ENCODE data around the gene PPP1R13B. TPM values are rescaled to one million over a fixed set of nuclear protein-coding genes. Genes with fewer than 3 reads are reported as not detected.

The PPP1R13B gene
- total RNA-seq, 4 donors from 2014 or later, result 10.7 to 48.3 (median 23.3) TPM

DNA sequence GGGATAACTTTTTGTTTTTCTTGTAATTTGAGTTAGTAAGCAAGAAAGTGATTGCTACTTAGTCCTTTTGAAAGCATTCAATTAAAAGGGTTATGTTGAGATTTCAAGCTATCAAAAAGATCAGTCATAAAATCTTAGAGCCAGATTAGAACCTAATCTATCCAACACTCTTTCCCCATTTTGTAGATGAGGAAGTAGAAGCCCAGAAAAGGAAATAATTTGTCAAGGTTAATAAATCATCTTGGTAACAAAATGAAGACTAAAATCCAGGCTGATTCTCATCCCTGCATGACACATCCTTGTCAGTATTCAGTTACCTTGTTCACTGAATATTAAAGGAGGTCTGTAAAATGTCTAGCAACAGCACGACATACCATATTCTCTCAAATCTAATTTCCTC is 26.5 kb downstream of the PPP1R13B start:
- no peaks in the 10 kb centered on the region for H3K27me3 ChIP-seq
- 66 to 81% methylated on average over 1 of the region's 1 CpG for WGBS, 2 donors
- H3K4me3 ChIP-seq, result no peak overlapping the region
- H3K9me3 ChIP-seq, result no peaks in the 10 kb centered on the region
- DNase-seq (ENCODE audit: low spot score in 2 of 2), result no peak
- TF ChIP-seq EP300 (IDR thresholded peaks at IDR 0.05) (no peak), POLR2A (IDR thresholded peaks at IDR 0.05) (no peak)
- TF ChIP-seq, protein P1, sequence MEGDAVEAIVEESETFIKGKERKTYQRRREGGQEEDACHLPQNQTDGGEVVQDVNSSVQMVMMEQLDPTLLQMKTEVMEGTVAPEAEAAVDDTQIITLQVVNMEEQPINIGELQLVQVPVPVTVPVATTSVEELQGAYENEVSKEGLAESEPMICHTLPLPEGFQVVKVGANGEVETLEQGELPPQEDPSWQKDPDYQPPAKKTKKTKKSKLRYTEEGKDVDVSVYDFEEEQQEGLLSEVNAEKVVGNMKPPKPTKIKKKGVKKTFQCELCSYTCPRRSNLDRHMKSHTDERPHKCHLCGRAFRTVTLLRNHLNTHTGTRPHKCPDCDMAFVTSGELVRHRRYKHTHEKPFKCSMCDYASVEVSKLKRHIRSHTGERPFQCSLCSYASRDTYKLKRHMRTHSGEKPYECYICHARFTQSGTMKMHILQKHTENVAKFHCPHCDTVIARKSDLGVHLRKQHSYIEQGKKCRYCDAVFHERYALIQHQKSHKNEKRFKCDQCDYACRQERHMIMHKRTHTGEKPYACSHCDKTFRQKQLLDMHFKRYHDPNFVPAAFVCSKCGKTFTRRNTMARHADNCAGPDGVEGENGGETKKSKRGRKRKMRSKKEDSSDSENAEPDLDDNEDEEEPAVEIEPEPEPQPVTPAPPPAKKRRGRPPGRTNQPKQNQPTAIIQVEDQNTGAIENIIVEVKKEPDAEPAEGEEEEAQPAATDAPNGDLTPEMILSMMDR (IDR thresholded peaks at IDR 0.05), result no peak
- peaks cover 0 to 15% (median 4%) of the 10 kb centered on the region in 4 donors for H3K4me1 ChIP-seq
- H3K27ac ChIP-seq, result no peak overlapping the region
- no peaks in the 10 kb centered on the region for H3K36me3 ChIP-seq

- peaks cover 0 to 15% (median 4%) of the 10 kb centered on the region in 4 donors for H3K4me1 ChIP-seq
- DNase-seq (ENCODE audit: low spot score in 2 of 2), result no peak
- TF ChIP-seq POLR2A (IDR thresholded peaks at IDR 0.05), result no peak
- TF ChIP-seq EP300 (IDR thresholded peaks at IDR 0.05), result no peak
- TF ChIP-seq, protein P1 (IDR thresholded peaks at IDR 0.05), result no peak
- H3K4me3 ChIP-seq, result no peak overlapping the region
- peak overlapping the region in 1 of 4 donors; percentile 18 for H3K27ac ChIP-seq
- H3K36me3 ChIP-seq, result no peaks in the 10 kb centered on the region
- whole genome bisulfite sequencing, 2 donors, result 60 to 61% methylated on average over 2 of the region's 2 CpGs
- H3K9me3 ChIP-seq, result no peaks in the 10 kb centered on the region
- no peaks in the 10 kb centered on the region for H3K27me3 ChIP-seq
Observed at GRCh38 chr14:103820382-103820781, 27.0 kb downstream of the PPP1R13B start.

GRCh38 chr14:103819503-103820307 is 27.7 kb downstream of the PPP1R13B start:
- no peaks in the 10 kb centered on the region for H3K27me3 ChIP-seq
- peaks cover 0 to 15% (median 4%) of the 10 kb centered on the region in 4 donors for H3K4me1 ChIP-seq
- H3K36me3 ChIP-seq, result no peaks in the 10 kb centered on the region
- WGBS, 2 donors, result 30 to 37% methylated on average over 7 of the region's 7 CpGs
- no peak for TF ChIP-seq POLR2A (IDR thresholded peaks at IDR 0.05)
- no peak for TF ChIP-seq EP300 (IDR thresholded peaks at IDR 0.05)
- TF ChIP-seq, protein P1 (IDR thresholded peaks at IDR 0.05), result no peak
- no peak overlapping the region for H3K4me3 ChIP-seq
- no peaks in the 10 kb centered on the region for H3K9me3 ChIP-seq
- peak in 1 of 2 donors; percentile 19 for DNase-seq (ENCODE audit: low spot score in 2 of 2)
- peak overlapping the region in 2 of 4 donors; percentile 18 to 46 for H3K27ac ChIP-seq

DNA sequence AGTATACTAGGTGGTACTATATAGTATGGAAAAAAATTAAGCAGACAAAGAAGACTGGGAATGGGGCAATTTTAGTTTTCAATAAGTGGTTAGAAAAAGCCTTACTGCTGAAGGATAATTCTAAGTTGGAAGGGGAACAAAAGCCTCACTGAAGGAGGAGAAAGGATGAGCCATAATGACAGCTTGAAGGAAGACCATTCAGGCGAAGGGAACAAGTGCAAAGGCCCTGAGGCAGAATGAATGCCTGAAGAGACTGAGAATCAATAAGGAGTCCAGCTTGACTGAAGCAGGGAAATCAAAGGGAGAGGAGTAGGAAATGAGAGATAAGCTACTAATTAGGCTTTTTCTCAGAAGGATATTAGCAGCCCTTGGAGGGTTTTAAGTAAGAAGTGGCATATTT is 28.5 kb downstream of the PPP1R13B start:
- no peak for DNase-seq (ENCODE audit: low spot score in 2 of 2)
- H3K9me3 ChIP-seq, result no peaks in the 10 kb centered on the region
- TF ChIP-seq EP300 (IDR thresholded peaks at IDR 0.05) (no peak), POLR2A (IDR thresholded peaks at IDR 0.05) (no peak)
- TF ChIP-seq, protein P1 (IDR thresholded peaks at IDR 0.05), result no peak
- H3K27ac ChIP-seq, result no peak overlapping the region
- WGBS, 2 donors, result 97% methylated on average over 1 of the region's 1 CpG
- H3K4me3 ChIP-seq, result no peak overlapping the region
- no peaks in the 10 kb centered on the region for H3K36me3 ChIP-seq
- H3K4me1 ChIP-seq, result peaks cover 0 to 15% (median 4%) of the 10 kb centered on the region in 4 donors
- H3K27me3 ChIP-seq, result no peaks in the 10 kb centered on the region

- Histone ChIP-seq H3K27me3 (no peaks in the 10 kb centered on the region), H3K27ac (no peak overlapping the region), H3K4me1 (peaks cover 0 to 15% (median 4%) of the 10 kb centered on the region in 4 donors), H3K4me3 (no peak overlapping the region), H3K36me3 (no peaks in the 10 kb centered on the region), H3K9me3 (no peaks in the 10 kb centered on the region)
- 90 to 91% methylated on average over 3 of the region's 3 CpGs for WGBS, 2 donors
- no peak for DNase-seq (ENCODE audit: low spot score in 2 of 2)
- TF ChIP-seq POLR2A (IDR thresholded peaks at IDR 0.05), result no peak
- TF ChIP-seq, protein P1 (IDR thresholded peaks at IDR 0.05), result no peak
Observed at GRCh38 chr14:103818422-103818821, 29.0 kb downstream of the PPP1R13B start.
